Parathyroid adenoma (tissue), 2 donors: ENCODE results near the gene RABIF.
A peak's percentile ranks its signal among the peaks of the same experiment; 100 is the strongest.

Experiments used
- H2AFZ ChIP-seq: fragments of 300-600 bp; sonication (generic); one replicate; pipeline ENCODE4 v1.7.0; 2017; ENCODE audit warnings: antibody characterized with exemption, mild to moderate bottlenecking
- H3K27ac ChIP-seq: fragments of 300-600 bp; sonication (generic); one replicate; pipeline ENCODE4 v1.7.0; 2017
- H3K27me3 ChIP-seq: fragments of 300-600 bp; sonication (generic); one replicate; pipeline ENCODE4 v1.7.0; 2017; ENCODE audit warnings: low read length; ENCODE audit not compliant: control insufficient read depth, insufficient read depth
- H3K36me3 ChIP-seq: fragments of 300-600 bp; sonication (generic); one replicate; pipeline ENCODE4 v1.7.0; 2017; ENCODE audit warnings: low read length; ENCODE audit not compliant: control insufficient read depth, insufficient read depth
- H3K4me1 ChIP-seq: fragments of 300-600 bp; sonication (generic); one replicate; pipeline ENCODE4 v1.7.0; 2017; ENCODE audit warnings: control low read depth
- H3K4me2 ChIP-seq: fragments of 300-600 bp; sonication (generic); one replicate; pipeline ENCODE4 v1.7.0; 2017; ENCODE audit warnings: low read length
- H3K4me3 ChIP-seq: fragments of 300-600 bp; sonication (generic); one replicate; pipeline ENCODE4 v1.7.0; 2017; ENCODE audit warnings: low read depth, low read length
- H3K79me2 ChIP-seq: fragments of 300-600 bp; sonication (generic); one replicate; pipeline ENCODE4 v1.7.0; 2017; ENCODE audit warnings: control low read depth
- H3K9ac ChIP-seq: fragments of 300-600 bp; sonication (generic); one replicate; pipeline ENCODE4 v1.7.0; 2017; ENCODE audit warnings: mild to moderate bottlenecking
- H3K9me3 ChIP-seq: fragments of 300-600 bp; sonication (generic); one replicate; pipeline ENCODE4 v1.7.0; 2017; ENCODE audit warnings: low read length; ENCODE audit not compliant: control insufficient read depth
- CTCF ChIP-seq: fragments of 300-600 bp; sonication (generic); IDR thresholded peaks from one replicate; pipeline ENCODE4 v1.7.0; 2017; ENCODE audit warnings: antibody characterized with exemption, mild to moderate bottlenecking
- donor health status: primary hyperparathyroidism.

Gene RABIF

GRCh38 chr1:202861420-202862132, 27.4 kb downstream of the RABIF start:
- Histone ChIP-seq H3K27me3 (no peaks in the 10 kb centered on the region), H3K9me3 (no peaks in the 10 kb centered on the region), H3K4me1 (no peaks in the 10 kb centered on the region), H3K4me3 (peak overlapping the region; percentile 67), H3K9ac (no peak overlapping the region), H3K79me2 (no peaks in the 10 kb centered on the region), H2AFZ (peak overlapping the region; percentile 77), H3K27ac (no peak overlapping the region), H3K4me2 (peak overlapping the region; percentile 99), H3K36me3 (no peaks in the 10 kb centered on the region)
- no peak for TF ChIP-seq CTCF

- no peaks in the 10 kb centered on the region for H3K79me2 ChIP-seq
- H3K9ac ChIP-seq: no peak overlapping the region
- H3K4me2 ChIP-seq: peak overlapping the region; percentile 99
- H3K4me1 ChIP-seq: no peaks in the 10 kb centered on the region
- TF ChIP-seq CTCF: no peak
- H3K27me3 ChIP-seq: no peaks in the 10 kb centered on the region
- H3K4me3 ChIP-seq: peak overlapping the region; percentile 67
- no peaks in the 10 kb centered on the region for H3K36me3 ChIP-seq
- H3K27ac ChIP-seq: no peak overlapping the region
- H2AFZ ChIP-seq: peak overlapping the region; percentile 77
- H3K9me3 ChIP-seq: no peaks in the 10 kb centered on the region
Observed at GRCh38 chr1:202860744-202861419, 28.1 kb downstream of the RABIF start.

- Histone ChIP-seq H3K9ac (no peak overlapping the region), H3K27ac (no peak overlapping the region), H3K27me3 (no peaks in the 10 kb centered on the region), H3K4me3 (no peak overlapping the region), H3K9me3 (no peaks in the 10 kb centered on the region), H3K4me1 (no peaks in the 10 kb centered on the region), H2AFZ (no peak overlapping the region), H3K79me2 (no peaks in the 10 kb centered on the region), H3K4me2 (no peak overlapping the region), H3K36me3 (no peaks in the 10 kb centered on the region)
- no peak for TF ChIP-seq CTCF
Observed at GRCh38 chr1:202858789-202859414, 30.0 kb downstream of the RABIF start.

- Histone ChIP-seq H3K36me3 (no peaks in the 10 kb centered on the region), H3K4me3 (no peak overlapping the region), H3K9ac (no peak overlapping the region), H3K4me1 (no peaks in the 10 kb centered on the region), H3K79me2 (no peaks in the 10 kb centered on the region), H2AFZ (no peak overlapping the region), H3K27ac (no peak overlapping the region), H3K9me3 (no peaks in the 10 kb centered on the region), H3K27me3 (no peaks in the 10 kb centered on the region), H3K4me2 (no peak overlapping the region)
- no peak for TF ChIP-seq CTCF
Observed at GRCh38 chr1:202858331-202858730, 30.6 kb downstream of the RABIF start.
